Endothelial cell of umbilical vein (primary cell): ENCODE results near the gene NDUFA7. TPM values are rescaled to one million over a fixed set of nuclear protein-coding genes. Genes with fewer than 3 reads are reported as not detected.

Experiments
- BruUV-seq: library from RNA; stranded (reverse); fragments of 400-500 nt; replicated peaks from 2 replicates; lab custom pipeline; 2021; lab: Mats Ljungman, UMichigan
- CTCF ChIA-PET: fragments of 300-600, 350-600 bp; sonication (Branson Sonifier 250); formaldehyde crosslinking; loops from one replicate; lab custom pipeline; 2021; ENCODE audit warnings: antibody characterized with exemption, inconsistent platforms; lab: Charles Lee
- POLR2A ChIA-PET: fragments of 300-600, 350-600 bp; sonication (Branson Sonifier 250); formaldehyde crosslinking; loops from one replicate; lab custom pipeline; 2021; ENCODE audit warnings: antibody characterized with exemption, inconsistent platforms; lab: Charles Lee
- DNase-seq: peaks from one replicate; pipeline ENCODE4 v3.0.0-alpha.2; 2011; ENCODE audit warnings: low read depth, low spot score
- FAIRE-seq: peaks from 2 replicates; lab custom pipeline; 2011; peaks lifted over from hg19 to GRCh38; lab: Jason Lieb, UNC
- H2AFZ ChIP-seq: 2 replicates; pipeline ENCODE4 v1.6.0; 2012; ENCODE audit warnings: low read depth, low read length, control low read depth, inconsistent platforms
- H3K27ac ChIP-seq: 2 replicates; pipeline ENCODE4 v1.5.1; 2011; ENCODE audit warnings: low read depth, mild to moderate bottlenecking, control low read depth, low read length, moderate library complexity; ENCODE audit not compliant: insufficient read depth
- H3K27me3 ChIP-seq, 2 experiments: 2 replicates each; pipeline versions ENCODE4 v1.6.0 to v1.6.1; 2011; ENCODE audit warnings: low read length in 2 of 2, mixed read lengths in 1 of 2; ENCODE audit not compliant: control insufficient read depth in 2 of 2, insufficient read depth in 2 of 2
- H3K36me3 ChIP-seq, 2 experiments: 2 replicates in 1 of 2; 3 replicates in 1 of 2; pipeline ENCODE4 v1.5.1; 2011; ENCODE audit warnings: low read length in 2 of 2, mild to moderate bottlenecking in 1 of 2, moderate library complexity in 1 of 2; ENCODE audit not compliant: control insufficient read depth in 2 of 2, insufficient read depth in 2 of 2; ENCODE audit errors: extremely low read depth in 1 of 2
- H3K4me1 ChIP-seq: 3 replicates; pipeline ENCODE4 v1.5.1; 2011; ENCODE audit warnings: mild to moderate bottlenecking, low read length; ENCODE audit not compliant: control insufficient read depth, insufficient read depth; ENCODE audit errors: extremely low read depth
- H3K4me2 ChIP-seq: 2 replicates; pipeline ENCODE4 v1.6.1; 2011; ENCODE audit warnings: low read length, control low read depth, mixed read lengths; ENCODE audit not compliant: insufficient read depth
- H3K4me3 ChIP-seq, 3 experiments: fragments of 200-600 bp in 1 of 3; sonication (generic), shearing (Covaris generic) in 1 of 3; replicated peaks in 1 of 3; 2 replicates each; pipeline ENCODE4 v1.5.1; 2011 to 2016; ENCODE audit warnings: control low read depth in 3 of 3, low read length in 3 of 3, mild to moderate bottlenecking in 2 of 3, inconsistent platforms in 1 of 3, low read depth in 1 of 3, moderate library complexity in 1 of 3; ENCODE audit not compliant: insufficient read depth in 1 of 3
- H3K79me2 ChIP-seq: 2 replicates; pipeline ENCODE4 v1.6.0; 2012; ENCODE audit warnings: low read length, inconsistent platforms; ENCODE audit not compliant: control insufficient read depth, insufficient read depth
- H3K9ac ChIP-seq: replicated peaks from 2 replicates; pipeline ENCODE3; 2011; ENCODE audit warnings: low read length, control low read depth; ENCODE audit not compliant: insufficient read depth; ENCODE audit errors: extremely low read depth
- H3K9me1 ChIP-seq: replicated peaks from 3 replicates; pipeline ENCODE4 v1.6.0; 2011; ENCODE audit warnings: mild to moderate bottlenecking, low read length; ENCODE audit not compliant: control insufficient read depth, insufficient read depth; ENCODE audit errors: extremely low read depth
- H3K9me3 ChIP-seq: replicated peaks from 2 replicates; pipeline ENCODE4 v1.5.1; 2012; ENCODE audit warnings: low read length, inconsistent platforms; ENCODE audit not compliant: control insufficient read depth, insufficient read depth
- H4K20me1 ChIP-seq: replicated peaks from 2 replicates; pipeline ENCODE3; 2011; ENCODE audit warnings: mild to moderate bottlenecking, low read length; ENCODE audit not compliant: control insufficient read depth, insufficient read depth; ENCODE audit errors: extremely low read depth
- CTCF ChIP-seq, 2 donors: IDR thresholded peaks; 1 replicate in 1 of 2; 2 replicates in 1 of 2; pipeline ENCODE4 v1.5.1; 2011; ENCODE audit warnings: low read length in 2 of 2, mild to moderate bottlenecking in 2 of 2, moderate library complexity in 2 of 2, control low read depth in 1 of 2, inconsistent platforms in 1 of 2, low read depth in 1 of 2; ENCODE audit not compliant: insufficient read depth in 1 of 2; ENCODE audit errors: extremely low read depth in 1 of 2
- EZH2 ChIP-seq: IDR thresholded peaks from 2 replicates; pipeline ENCODE4 v1.6.1; 2012; ENCODE audit warnings: borderline replicate concordance, low read depth, mild to moderate bottlenecking, moderate library complexity, low read length, inconsistent platforms; ENCODE audit not compliant: severe bottlenecking
- FOS ChIP-seq: IDR thresholded peaks from 2 replicates; pipeline ENCODE4 v1.6.1; 2011; ENCODE audit warnings: mild to moderate bottlenecking, low read length, moderate library complexity, borderline replicate concordance; ENCODE audit not compliant: insufficient read depth
- GATA2 ChIP-seq: IDR thresholded peaks from 2 replicates; pipeline ENCODE4 v1.7.0; 2011; ENCODE audit warnings: low read depth, mild to moderate bottlenecking, moderate library complexity, mixed read lengths, low read length; ENCODE audit not compliant: insufficient read length, insufficient read depth
- JUN ChIP-seq: IDR thresholded peaks from 2 replicates; pipeline ENCODE4 v1.6.1; 2011; ENCODE audit warnings: borderline replicate concordance, low read depth; ENCODE audit not compliant: insufficient read length, insufficient read depth
- MYC ChIP-seq: IDR thresholded peaks from one replicate; pipeline ENCODE4 v1.6.1; 2011; ENCODE audit warnings: mild to moderate bottlenecking, low read depth, low read length
- POLR2A ChIP-seq: IDR thresholded peaks from 2 replicates; pipeline ENCODE4 v1.6.1; 2012; ENCODE audit warnings: low read depth, mild to moderate bottlenecking, control low read depth, low read length
- POLR2AphosphoS5 ChIP-seq: IDR thresholded peaks from 2 replicates; pipeline ENCODE4 v1.6.1; 2012; ENCODE audit warnings: low read depth, mild to moderate bottlenecking, control low read depth, low read length, moderate library complexity; ENCODE audit not compliant: insufficient read depth
- dilution Hi-C: fragments of 300-500 bp; cut with MboI; formaldehyde crosslinking; loops from one replicate; pipeline ENCODE4 v1.15.0; 2019; ENCODE audit warnings: low sequenced_read_pairs; ENCODE audit not compliant: extremely low pct_ligation_motif_present
- intact Hi-C: fragments of 100-400 bp; cut with micrococcal nuclease; formaldehyde crosslinking; loops from one replicate; pipeline ENCODE4 v1.10.0; 2022
- polyA plus RNA-seq, 4 experiments: library from polyadenylated mRNA; depleted of rRNA in 3 of 4; stranded (reverse) in 3 of 4; unstranded in 1 of 4; fragments of >200 nt; gene quantifications; 2 replicates each; pipeline versions ENCODE4 v1.2.1 to v1.2.3, GENCODE V29; 2011 to 2012; ENCODE audit warnings: missing spikeins in 1 of 4
- total RNA-seq: library from RNA; stranded (reverse); gene quantifications from 2 replicates; pipeline ENCODE4 v1.2.3, GENCODE V29; 2021
- TF ChIP-seq, protein P1 (sequence below): IDR thresholded peaks from 2 replicates; pipeline ENCODE4 v1.6.1; 2011; ENCODE audit not compliant: insufficient read depth, insufficient read length

Gene NDUFA7
- total and polyA plus RNA-seq, 2 donors (not counting 3 experiments of a cell fraction or from before 2014, with no cell fraction given): 60.2 to 169 TPM

- CTCF ChIA-PET: interaction anchor here (0.7 kb wide), 1 partner anchor 176 kb away, joined by 3 read pairs; no protein-coding TSS in a partner anchor
- no peak for TF ChIP-seq GATA2
- no peak for TF ChIP-seq JUN
- no peak for TF ChIP-seq MYC
- no peak for TF ChIP-seq CTCF (IDR thresholded peaks at IDR 0.05; ENCODE audit: extremely low read depth in 1 of 2, insufficient read depth in 1 of 2, low read depth in 1 of 2, low read length in 2 of 2)
- TF ChIP-seq POLR2A: no peak
- TF ChIP-seq FOS: no peak
- TF ChIP-seq, protein P1, sequence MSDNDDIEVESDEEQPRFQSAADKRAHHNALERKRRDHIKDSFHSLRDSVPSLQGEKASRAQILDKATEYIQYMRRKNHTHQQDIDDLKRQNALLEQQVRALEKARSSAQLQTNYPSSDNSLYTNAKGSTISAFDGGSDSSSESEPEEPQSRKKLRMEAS: no peak
- no peak for TF ChIP-seq EZH2
- TF ChIP-seq POLR2AphosphoS5: no peak
These were observed 18.4 kb downstream of the NDUFA7 start for GRCh38 chr19:8302734-8303133.

More at GRCh38 chr19:8302734-8303133, 18.4 kb downstream of the NDUFA7 start:
- Histone ChIP-seq H3K9ac (no peak overlapping the region), H3K4me3 (no peak overlapping the region), H2AFZ (no peak overlapping the region), H4K20me1 (no peaks in the 10 kb centered on the region), H3K4me2 (no peak overlapping the region), H3K4me1 (peaks cover 11% of the 10 kb centered on the region), H3K36me3 (peaks cover 0 to 4% of the 10 kb centered on the region in 2 experiments), H3K79me2 (peaks cover 11% of the 10 kb centered on the region), H3K9me3 (no peaks in the 10 kb centered on the region), H3K9me1 (no peaks in the 10 kb centered on the region), H3K27ac (no peak overlapping the region), H3K27me3 (no peaks in the 10 kb centered on the region)
- dilution Hi-C loops (no loop called here), intact Hi-C loops (no loop called here)
- FAIRE-seq: no peak
- no TSS peak for BruUV-seq
- POLR2A ChIA-PET: interaction anchor here (0.6 kb wide), 2 partner anchors 36 to 136 kb away, joined by 4 to 6 read pairs; no protein-coding TSS in a partner anchor
- DNase-seq: no peak
